ENCODE results near the gene PON3. TPM values are rescaled to one million over a fixed set of nuclear protein-coding genes. Genes with fewer than 3 reads are reported as not detected.

Gene PON3
- total RNA-seq, 4 donors from 2014 or later = 0.40 to 2.5 (median 1.9) TPM; not detected in 1

DNA sequence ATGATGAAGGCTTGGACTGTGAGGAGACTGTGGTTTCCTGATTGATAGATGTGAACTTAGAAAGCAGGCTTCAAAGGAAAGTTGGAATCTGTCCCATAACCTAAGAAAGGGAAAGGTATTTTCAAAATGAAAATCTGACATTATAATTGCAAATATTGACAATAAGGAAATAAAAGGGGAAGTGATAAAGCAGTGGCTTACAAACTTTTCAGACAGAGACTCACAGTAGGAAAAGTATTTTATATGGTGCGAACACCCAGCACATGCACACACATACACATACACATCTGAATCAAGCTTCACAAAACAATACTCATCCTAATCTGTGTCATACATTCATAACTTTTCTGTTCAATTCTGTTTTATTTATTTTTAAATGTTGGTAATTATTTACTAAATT is 76.6 kb downstream of the PON3 start:
- Histone ChIP-seq H3K4me1 (no peaks in the 10 kb centered on the region), H3K4me3 (no peak overlapping the region), H3K9me3 (no peaks in the 10 kb centered on the region), H3K27ac (no peak overlapping the region), H3K36me3 (no peaks in the 10 kb centered on the region), H3K27me3 (peaks cover 0 to 17% (median 0%) of the 10 kb centered on the region in 4 donors)
- intact Hi-C loops (cut with DNase I) = no loop called here
- WGBS, 2 donors = 89 to 100% methylated on average over 1 of the region's 1 CpG
- TF ChIP-seq POLR2A (IDR thresholded peaks at IDR 0.05) = no peak
- TF ChIP-seq CTCF (IDR thresholded peaks at IDR 0.05) = no peak
- DNase-seq = no peak

DNA sequence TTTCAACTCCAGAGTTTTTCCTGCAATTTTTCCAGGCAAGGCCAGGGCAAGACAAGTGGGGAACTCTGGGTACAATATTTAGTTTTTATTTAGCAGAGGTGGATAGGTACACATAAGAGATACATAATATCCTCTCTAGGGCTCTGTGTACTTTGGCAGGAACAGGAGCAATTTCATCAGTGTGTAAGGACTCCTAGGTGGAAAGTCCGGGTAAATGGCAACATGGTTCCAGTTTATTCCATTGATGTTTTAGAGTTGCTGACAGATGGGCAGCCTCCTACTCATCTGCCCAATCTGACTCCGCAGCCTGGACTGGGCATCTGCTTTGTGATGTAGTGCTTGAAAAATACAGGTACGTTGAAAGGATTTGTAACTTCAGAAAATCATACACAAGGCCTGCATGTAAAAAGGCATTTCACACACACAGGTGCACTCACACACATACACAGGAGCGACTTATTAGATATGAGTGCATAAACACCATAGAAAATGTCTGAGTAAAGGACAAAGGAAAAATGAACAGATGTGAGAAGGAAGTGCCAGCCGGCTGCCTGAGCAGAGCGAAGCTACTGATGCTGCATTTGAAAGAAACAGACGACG is 77.6 kb downstream of the PON3 start:
- Histone ChIP-seq H3K27ac (no peak overlapping the region), H3K27me3 (peaks cover 0 to 7% (median 0%) of the 10 kb centered on the region in 4 donors), H3K4me3 (no peak overlapping the region), H3K9me3 (no peaks in the 10 kb centered on the region), H3K4me1 (no peaks in the 10 kb centered on the region), H3K36me3 (no peaks in the 10 kb centered on the region)
- TF ChIP-seq CTCF (IDR thresholded peaks at IDR 0.05) (no peak), POLR2A (IDR thresholded peaks at IDR 0.05) (no peak)
- WGBS, 2 donors = 84 to 85% methylated on average over 8 of the region's 8 CpGs
- intact Hi-C loops (cut with DNase I) = no loop called here
- DNase-seq = no peak

DNA sequence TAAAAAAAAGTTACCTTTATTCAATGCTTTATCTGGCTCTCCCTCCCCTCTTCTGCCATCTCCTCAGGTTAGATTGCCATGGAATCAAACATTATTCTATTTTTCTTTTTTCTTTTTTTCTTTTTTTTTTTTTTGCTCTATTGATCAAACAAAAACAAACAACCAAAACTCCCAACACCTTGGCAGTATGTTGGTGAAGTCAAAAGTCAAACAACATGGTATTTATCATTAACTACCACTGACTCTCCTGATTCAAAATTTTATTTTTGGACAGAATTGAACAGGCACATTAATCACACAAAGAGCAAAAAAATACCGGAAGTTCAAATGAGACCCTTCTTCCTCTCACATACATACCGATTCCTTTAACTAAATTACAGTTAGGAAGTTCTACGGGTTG is 78.2 kb downstream of the PON3 start:
- no peaks in the 10 kb centered on the region for H3K36me3 ChIP-seq
- DNase-seq = no peak
- H3K4me1 ChIP-seq = no peaks in the 10 kb centered on the region
- no peak overlapping the region for H3K27ac ChIP-seq
- no peak for TF ChIP-seq POLR2A (IDR thresholded peaks at IDR 0.05)
- 70 to 74% methylated on average over 3 of the region's 3 CpGs for WGBS, 2 donors
- H3K27me3 ChIP-seq = peaks cover 0 to 6% (median 0%) of the 10 kb centered on the region in 4 donors
- H3K4me3 ChIP-seq = no peak overlapping the region
- H3K9me3 ChIP-seq = no peaks in the 10 kb centered on the region
- intact Hi-C loops (cut with DNase I) = no loop called here

- H3K9me3 ChIP-seq = no peaks in the 10 kb centered on the region
- WGBS, 2 donors = 37 to 53% methylated on average over 2 of the region's 2 CpGs
Measured at GRCh38 chr7:95317546-95317945, 78.6 kb downstream of the PON3 start.

DNA sequence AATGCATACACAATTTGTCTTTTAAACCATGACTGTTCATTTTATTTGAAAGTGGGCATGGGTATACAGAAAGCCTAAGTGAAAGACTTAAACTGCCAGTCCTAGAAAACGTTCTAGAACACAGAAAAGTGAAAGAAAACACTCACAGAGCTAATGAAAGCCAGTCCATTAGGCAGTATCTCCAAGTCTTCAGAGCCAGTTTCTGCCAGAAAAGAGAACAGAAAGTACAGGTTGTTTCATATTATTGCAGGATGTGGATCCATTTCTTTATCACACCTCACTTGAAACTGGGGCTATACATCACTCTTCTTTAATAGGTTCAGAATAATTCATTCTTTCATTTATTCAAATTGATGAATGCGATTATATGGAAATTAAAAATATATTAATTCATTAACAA is 79.6 kb downstream of the PON3 start:
- Histone ChIP-seq H3K4me1 (no peaks in the 10 kb centered on the region), H3K36me3 (no peaks in the 10 kb centered on the region), H3K27ac (no peak overlapping the region), H3K4me3 (no peak overlapping the region), H3K9me3 (no peaks in the 10 kb centered on the region), H3K27me3 (peaks cover 0 to 6% (median 0%) of the 10 kb centered on the region in 4 donors)
- DNase-seq = no peak
- intact Hi-C loops (cut with DNase I) = no loop called here
- 60 to 69% methylated on average over 2 of the region's 2 CpGs for WGBS, 2 donors
- TF ChIP-seq POLR2A (IDR thresholded peaks at IDR 0.05) = no peak

More at GRCh38 chr7:95317546-95317945, 78.6 kb downstream of the PON3 start:
- intact Hi-C loops (cut with DNase I) = no loop called here
- TF ChIP-seq POLR2A (IDR thresholded peaks at IDR 0.05) (no peak), CTCF (IDR thresholded peaks at IDR 0.05) (no peak)
- no peak overlapping the region for H3K27ac ChIP-seq
- H3K4me3 ChIP-seq = no peak overlapping the region
- no peaks in the 10 kb centered on the region for H3K36me3 ChIP-seq
- no peaks in the 10 kb centered on the region for H3K4me1 ChIP-seq
- peaks cover 0 to 6% (median 0%) of the 10 kb centered on the region in 4 donors for H3K27me3 ChIP-seq
- DNase-seq = no peak

DNA sequence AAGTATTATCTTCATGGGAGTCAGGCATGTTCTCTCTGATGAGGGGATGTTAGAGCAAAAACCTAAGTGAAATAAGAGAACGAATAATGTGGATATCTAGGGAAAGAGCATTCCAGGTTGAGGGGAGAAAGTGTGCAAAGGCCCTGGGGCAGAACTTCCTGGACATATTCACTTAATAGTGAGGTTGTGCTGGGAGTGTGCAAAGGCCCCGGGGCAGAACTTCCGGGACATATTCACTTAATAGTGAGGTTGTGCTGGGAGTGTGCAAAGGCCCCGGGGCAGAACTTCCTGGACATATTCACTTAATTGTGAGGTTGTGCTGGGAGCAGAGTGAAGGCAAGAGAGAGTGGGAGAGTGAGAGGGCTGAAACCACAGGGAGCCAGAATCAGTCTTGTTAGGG is 83.6 kb downstream of the PON3 start:
- Histone ChIP-seq H3K4me3 (no peak overlapping the region), H3K4me1 (no peaks in the 10 kb centered on the region), H3K27ac (no peak overlapping the region), H3K9me3 (no peaks in the 10 kb centered on the region), H3K36me3 (no peaks in the 10 kb centered on the region), H3K27me3 (peaks cover 0 to 6% (median 0%) of the 10 kb centered on the region in 4 donors)
- no peak for TF ChIP-seq CTCF (IDR thresholded peaks at IDR 0.05)
- TF ChIP-seq POLR2A (IDR thresholded peaks at IDR 0.05) = no peak
- WGBS, 2 donors = 70 to 76% methylated on average over 4 of the region's 4 CpGs
- DNase-seq = no peak
- intact Hi-C loops (cut with DNase I) = no loop called here

All from esophagus squamous epithelium (tissue), 5 donors.